ENCODE measurements around the gene FAM81B.

- TF ChIP-seq ZNF274 (IDR thresholded peaks at IDR 0.05; ENCODE audit: low read depth, low read length) (no peak), YY1 (IDR thresholded peaks at IDR 0.05; ENCODE audit: insufficient read depth, insufficient read length) (no peak), SUZ12 (IDR thresholded peaks at IDR 0.05; ENCODE audit: extremely low read depth, insufficient read depth, insufficient read length) (no peak)
These were observed 55.5 kb downstream of the FAM81B start for GRCh38 chr5:95446560-95447221.

Measured in NT2/D1 (cell line).